NCI-H748 (cell line): ENCODE measurements around the gene BICRA.
"Not testable (repeated sequence)": the region's sequence is repeated elsewhere in the genome, so short reads cannot be mapped to it uniquely, and the experiment has no call there.

ENCODE experiments used
- DNase-seq: peaks from one replicate; lab custom pipeline; 2025; ENCODE audit not compliant: unreplicated experiment; lab: John Stamatoyannopoulos, UW

BICRA gene

DNA sequence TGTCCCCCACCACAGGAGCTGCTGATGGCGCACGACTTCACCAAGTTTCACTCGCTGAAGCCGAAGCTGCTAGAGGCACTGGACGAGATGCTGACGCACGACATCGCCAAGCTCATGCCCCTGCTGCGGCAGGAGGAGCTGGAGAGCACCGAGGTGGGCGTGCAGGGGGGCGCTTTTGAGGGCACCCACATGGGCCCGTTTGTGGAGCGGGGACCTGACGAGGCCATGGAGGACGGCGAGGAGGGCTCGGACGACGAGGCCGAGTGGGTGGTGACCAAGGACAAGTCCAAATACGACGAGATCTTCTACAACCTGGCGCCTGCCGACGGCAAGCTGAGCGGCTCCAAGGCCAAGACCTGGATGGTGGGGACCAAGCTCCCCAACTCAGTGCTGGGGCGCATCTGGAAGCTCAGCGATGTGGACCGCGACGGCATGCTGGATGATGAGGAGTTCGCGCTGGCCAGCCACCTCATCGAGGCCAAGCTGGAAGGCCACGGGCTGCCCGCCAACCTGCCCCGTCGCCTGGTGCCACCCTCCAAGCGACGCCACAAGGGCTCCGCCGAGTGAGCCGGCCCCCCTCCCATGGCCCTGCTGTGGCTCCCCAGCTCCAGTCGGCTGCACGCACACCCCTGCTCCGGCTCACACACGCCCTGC is 132.1 kb downstream of the BICRA start:
- no peak for DNase-seq

GRCh38 chr19:47741544-47742140 is 132.7 kb downstream of the BICRA start:
- DNase-seq, result no peak

- no peak for DNase-seq
These were observed 133.7 kb downstream of the BICRA start for GRCh38 chr19:47742634-47743033.

GRCh38 chr19:47745010-47745901 is 136.3 kb downstream of the BICRA start, which contains the start of gene NOP53:
Gene NOP53 (plus strand): TSS chr19:47745546. CDS start chr19:47745560, 14 bp downstream.
- DNase-seq, result peak; percentile 97

GRCh38 chr19:47746129-47746528 is 137.2 kb downstream of the BICRA start:
- DNase-seq, result not testable (repeated sequence)

GRCh38 chr19:47749326-47749725 is 140.4 kb downstream of the BICRA start:
- no peak for DNase-seq

DNA sequence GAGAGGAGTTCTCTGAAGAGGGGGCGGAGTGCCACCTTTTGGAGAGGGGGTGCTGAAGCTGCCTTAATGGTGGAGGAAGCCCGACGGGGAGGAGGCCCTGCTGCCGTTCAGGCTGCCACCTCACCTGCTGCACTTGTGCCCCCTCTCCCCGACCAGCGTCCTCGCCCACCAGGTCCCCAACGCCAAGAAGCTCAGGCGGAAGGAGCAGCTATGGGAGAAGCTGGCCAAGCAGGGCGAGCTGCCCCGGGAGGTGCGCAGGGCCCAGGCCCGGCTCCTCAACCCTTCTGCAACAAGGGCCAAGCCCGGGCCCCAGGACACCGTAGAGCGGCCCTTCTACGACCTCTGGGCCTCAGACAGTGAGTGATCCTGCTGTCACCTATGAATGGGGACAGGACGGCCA is 141.8 kb downstream of the BICRA start:
- no peak for DNase-seq

DNA sequence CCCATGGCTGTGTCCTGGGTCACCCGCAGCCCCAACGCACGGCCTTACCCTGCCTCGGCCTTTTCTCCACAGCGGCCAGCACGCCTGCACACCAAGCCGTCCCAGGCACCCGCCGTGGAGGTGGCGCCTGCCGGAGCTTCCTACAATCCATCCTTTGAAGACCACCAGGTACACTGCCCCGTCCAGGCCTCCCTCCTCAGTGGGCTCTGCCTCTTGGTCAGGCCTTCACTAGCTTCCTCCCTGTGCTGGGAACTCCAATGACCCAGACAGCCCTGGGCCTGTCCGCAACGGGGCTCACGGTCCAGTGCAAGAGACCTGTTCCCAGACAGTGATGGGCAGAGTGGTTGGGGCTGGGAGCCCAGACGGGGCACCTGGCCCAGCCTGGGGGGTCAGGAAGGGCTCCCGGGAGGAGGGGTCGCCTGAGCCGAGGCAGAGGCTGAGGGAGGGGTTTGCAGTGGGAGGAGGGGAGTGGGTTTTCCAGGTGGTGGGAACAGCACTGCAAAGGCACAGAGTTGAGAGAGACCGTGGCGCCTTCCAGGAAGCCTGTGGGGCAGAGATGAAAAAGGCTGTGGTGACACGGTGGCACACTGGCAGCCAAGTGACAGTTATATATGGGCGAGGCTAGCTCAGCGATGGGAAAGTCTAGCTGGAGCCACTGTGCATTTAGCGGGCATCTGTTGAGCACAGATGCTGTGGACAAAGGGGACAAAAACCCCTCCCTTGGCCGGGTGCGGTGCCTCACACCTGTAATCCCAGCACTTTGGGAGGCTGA is 143.7 kb downstream of the BICRA start:
- DNase-seq, result no peak
